ENCODE results near the gene CYTL1. TPM values are rescaled to one million over a fixed set of nuclear protein-coding genes. Genes with fewer than 3 reads are reported as not detected.

CYTL1 gene
- total RNA-seq, 1 experiment from 2014 or later = not detected

DNA sequence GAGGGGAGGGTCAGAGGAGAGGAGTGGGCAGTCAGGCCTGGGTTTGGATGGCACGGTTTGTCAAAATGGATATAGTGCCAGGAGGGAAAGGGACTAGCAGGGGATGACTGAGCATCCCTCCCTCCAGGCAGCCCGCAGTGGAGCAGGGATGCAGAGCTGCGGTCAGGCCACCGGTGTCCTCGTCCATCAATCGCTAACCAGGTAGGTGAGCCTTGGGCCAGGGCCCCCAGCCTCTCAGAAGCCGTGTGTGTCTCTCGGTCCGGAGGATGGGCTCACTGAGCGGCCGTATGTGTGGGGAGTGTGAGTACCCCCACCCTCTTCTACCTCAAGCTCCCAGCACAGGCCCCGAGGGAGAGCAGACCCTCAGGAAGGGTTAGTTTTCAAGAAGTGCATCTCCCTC, 538 bp upstream of the CYTL1 start:
- no TSS peak for BruUV-seq (replicated peaks)
- ChIA-PET CTCF (no interaction called here), POLR2A (ENCODE audit: unreplicated experiment) (no interaction called here)
- DNase-seq = no peak
- H3K9me2 ChIP-seq (ENCODE audit: insufficient read depth) = no peaks in the 10 kb centered on the region
- no peaks in the 10 kb centered on the region for H3F3A ChIP-seq (ENCODE audit: insufficient read depth, low read depth)
- H3K27ac ChIP-seq = no peak overlapping the region
- H3K4me1 ChIP-seq (replicated peaks; ENCODE audit: insufficient read depth) = no peaks in the 10 kb centered on the region
- H3K9me3 ChIP-seq (ENCODE audit: insufficient read depth, low read depth) = no peaks in the 10 kb centered on the region
- H3K27me3 ChIP-seq (ENCODE audit: insufficient read depth, low read depth) = peaks cover 82% of the 10 kb centered on the region
- H3K79me2 ChIP-seq (ENCODE audit: low read depth) = no peaks in the 10 kb centered on the region
- H4K20me1 ChIP-seq (ENCODE audit: insufficient read depth) = no peaks in the 10 kb centered on the region
- H2AFZ ChIP-seq = no peak overlapping the region
- no peaks in the 10 kb centered on the region for H3K36me3 ChIP-seq (ENCODE audit: low read depth)
- H3K4me3 ChIP-seq = no peak overlapping the region
- TF ChIP-seq, protein P1, sequence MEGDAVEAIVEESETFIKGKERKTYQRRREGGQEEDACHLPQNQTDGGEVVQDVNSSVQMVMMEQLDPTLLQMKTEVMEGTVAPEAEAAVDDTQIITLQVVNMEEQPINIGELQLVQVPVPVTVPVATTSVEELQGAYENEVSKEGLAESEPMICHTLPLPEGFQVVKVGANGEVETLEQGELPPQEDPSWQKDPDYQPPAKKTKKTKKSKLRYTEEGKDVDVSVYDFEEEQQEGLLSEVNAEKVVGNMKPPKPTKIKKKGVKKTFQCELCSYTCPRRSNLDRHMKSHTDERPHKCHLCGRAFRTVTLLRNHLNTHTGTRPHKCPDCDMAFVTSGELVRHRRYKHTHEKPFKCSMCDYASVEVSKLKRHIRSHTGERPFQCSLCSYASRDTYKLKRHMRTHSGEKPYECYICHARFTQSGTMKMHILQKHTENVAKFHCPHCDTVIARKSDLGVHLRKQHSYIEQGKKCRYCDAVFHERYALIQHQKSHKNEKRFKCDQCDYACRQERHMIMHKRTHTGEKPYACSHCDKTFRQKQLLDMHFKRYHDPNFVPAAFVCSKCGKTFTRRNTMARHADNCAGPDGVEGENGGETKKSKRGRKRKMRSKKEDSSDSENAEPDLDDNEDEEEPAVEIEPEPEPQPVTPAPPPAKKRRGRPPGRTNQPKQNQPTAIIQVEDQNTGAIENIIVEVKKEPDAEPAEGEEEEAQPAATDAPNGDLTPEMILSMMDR (conservative IDR thresholded peaks at IDR 0.05) = no peak
- no peak for TF ChIP-seq EZH2 (IDR thresholded peaks at IDR 0.05; ENCODE audit: low read depth)
- intact Hi-C loops (cut with micrococcal nuclease; ENCODE audit: unreplicated experiment) = no loop called here
- no peak overlapping the region for H3K4me2 ChIP-seq

DNA sequence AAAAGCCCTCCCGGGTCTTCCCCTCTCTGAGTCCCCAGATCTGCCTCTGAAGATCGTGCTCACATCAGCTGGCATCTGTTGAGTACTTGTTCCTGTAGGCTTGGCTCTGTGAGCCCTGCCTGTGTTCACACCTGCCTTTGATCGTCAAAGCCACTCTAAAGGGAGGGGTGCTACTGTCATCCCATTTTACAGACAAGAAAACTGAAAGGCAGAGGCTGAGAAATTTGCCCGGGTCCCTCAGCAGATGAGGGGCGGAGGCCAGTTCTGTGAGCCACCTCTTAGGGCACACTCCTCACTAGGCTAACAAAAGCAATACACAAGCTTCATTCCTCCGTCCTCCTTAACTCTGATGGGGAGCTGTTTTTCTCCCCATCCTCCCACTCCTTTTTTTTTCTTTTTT, 655 bp downstream of the CYTL1 start:
- CTCF ChIA-PET = no interaction called here
- no peaks in the 10 kb centered on the region for H3K4me1 ChIP-seq (replicated peaks; ENCODE audit: insufficient read depth)
- no peaks in the 10 kb centered on the region for H3K79me2 ChIP-seq (ENCODE audit: low read depth)
- H2AFZ ChIP-seq = no peak overlapping the region
- no peaks in the 10 kb centered on the region for H3K9me3 ChIP-seq (ENCODE audit: insufficient read depth, low read depth)
- H3K4me2 ChIP-seq = no peak overlapping the region
- H3F3A ChIP-seq (ENCODE audit: insufficient read depth, low read depth) = no peaks in the 10 kb centered on the region
- no peak for DNase-seq
- no peak overlapping the region for H3K27ac ChIP-seq
- H3K27me3 ChIP-seq (ENCODE audit: insufficient read depth, low read depth) = peaks cover 81% of the 10 kb centered on the region
- H4K20me1 ChIP-seq (ENCODE audit: insufficient read depth) = no peaks in the 10 kb centered on the region
- BruUV-seq (replicated peaks) = no TSS peak
- no peaks in the 10 kb centered on the region for H3K36me3 ChIP-seq (ENCODE audit: low read depth)
- no peak for TF ChIP-seq EZH2 (IDR thresholded peaks at IDR 0.05; ENCODE audit: low read depth)
- TF ChIP-seq, protein P1 (conservative IDR thresholded peaks at IDR 0.05) = no peak
- POLR2A ChIA-PET (ENCODE audit: unreplicated experiment) = no interaction called here
- intact Hi-C loops (cut with micrococcal nuclease; ENCODE audit: unreplicated experiment) = no loop called here
- no peak overlapping the region for H3K4me3 ChIP-seq
- H3K9me2 ChIP-seq (ENCODE audit: insufficient read depth) = no peaks in the 10 kb centered on the region

DNA sequence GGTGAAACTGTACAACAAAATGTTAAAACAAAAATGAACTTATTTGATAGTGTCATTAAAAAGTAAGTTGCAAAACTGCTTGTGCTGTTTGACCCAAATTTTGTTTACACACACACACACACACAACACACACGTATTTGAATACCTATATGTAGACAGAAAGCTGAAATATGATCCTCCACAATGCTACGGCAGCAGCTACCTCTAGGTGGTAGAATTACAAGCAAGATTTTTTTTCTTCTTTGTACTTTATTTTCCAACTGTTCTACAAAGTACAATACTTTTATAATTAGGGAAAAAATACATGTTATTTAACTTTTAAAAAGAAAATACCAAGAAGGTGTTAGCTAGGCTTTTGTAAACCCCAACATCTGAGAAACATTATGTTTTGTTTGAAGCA, 1.2 kb downstream of the CYTL1 start:
- Histone ChIP-seq H3K4me1 (replicated peaks; ENCODE audit: insufficient read depth) (no peaks in the 10 kb centered on the region), H3F3A (ENCODE audit: insufficient read depth, low read depth) (no peaks in the 10 kb centered on the region), H3K27ac (no peak overlapping the region), H2AFZ (no peak overlapping the region), H3K9me3 (ENCODE audit: insufficient read depth, low read depth) (no peaks in the 10 kb centered on the region), H3K79me2 (ENCODE audit: low read depth) (no peaks in the 10 kb centered on the region), H4K20me1 (ENCODE audit: insufficient read depth) (no peaks in the 10 kb centered on the region), H3K4me3 (no peak overlapping the region), H3K9me2 (ENCODE audit: insufficient read depth) (no peaks in the 10 kb centered on the region), H3K27me3 (ENCODE audit: insufficient read depth, low read depth) (peaks cover 81% of the 10 kb centered on the region), H3K4me2 (no peak overlapping the region), H3K36me3 (ENCODE audit: low read depth) (no peaks in the 10 kb centered on the region)
- BruUV-seq (replicated peaks) = no TSS peak
- intact Hi-C loops (cut with micrococcal nuclease; ENCODE audit: unreplicated experiment) = no loop called here
- CTCF ChIA-PET = no interaction called here
- POLR2A ChIA-PET (ENCODE audit: unreplicated experiment) = no interaction called here
- DNase-seq = no peak
- no peak for TF ChIP-seq EZH2 (IDR thresholded peaks at IDR 0.05; ENCODE audit: low read depth)
- TF ChIP-seq, protein P1 (conservative IDR thresholded peaks at IDR 0.05) = no peak

Measured in PC-9 (cell line).